ENCODE data around the gene CLBA1.

DNA sequence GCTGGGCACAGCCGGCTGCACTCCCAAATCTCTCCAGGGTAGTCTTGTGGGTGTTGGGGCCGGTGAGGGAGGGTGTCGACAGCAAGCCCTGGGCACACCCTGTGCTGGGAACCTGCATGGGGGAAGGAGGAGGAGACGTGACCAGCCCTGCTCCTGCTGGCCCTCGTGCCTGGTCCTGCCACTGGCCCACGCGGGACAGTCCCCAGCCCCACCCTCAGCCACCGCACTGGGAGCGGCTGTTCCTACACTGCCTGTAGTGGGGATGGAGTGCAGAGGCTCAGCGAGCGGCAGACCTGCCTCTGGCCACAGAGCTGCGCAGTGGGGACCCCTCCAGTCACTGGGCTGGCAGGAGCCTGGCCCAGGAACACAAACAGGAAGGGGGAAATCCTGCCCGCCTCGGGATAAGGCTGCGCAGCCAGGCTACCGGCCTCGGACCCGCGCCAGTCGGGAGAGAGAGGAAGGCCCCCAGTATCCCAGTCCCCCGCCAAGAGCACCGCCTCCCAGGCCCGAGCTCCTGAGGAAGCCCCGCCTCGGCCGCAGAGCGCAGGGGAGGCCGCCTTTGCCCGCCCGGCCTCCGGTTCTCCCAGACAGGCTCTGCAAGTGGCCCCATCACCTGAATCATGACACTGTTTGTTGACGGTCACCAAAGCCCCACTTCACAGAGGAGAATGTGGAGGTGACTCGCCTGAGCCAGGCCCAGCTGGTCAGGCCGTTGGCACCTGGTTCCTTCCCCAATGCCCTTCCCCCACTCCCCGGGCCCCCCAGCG lies 18.0 kb upstream of the CLBA1 start:
- TF ChIP-seq, protein P1, sequence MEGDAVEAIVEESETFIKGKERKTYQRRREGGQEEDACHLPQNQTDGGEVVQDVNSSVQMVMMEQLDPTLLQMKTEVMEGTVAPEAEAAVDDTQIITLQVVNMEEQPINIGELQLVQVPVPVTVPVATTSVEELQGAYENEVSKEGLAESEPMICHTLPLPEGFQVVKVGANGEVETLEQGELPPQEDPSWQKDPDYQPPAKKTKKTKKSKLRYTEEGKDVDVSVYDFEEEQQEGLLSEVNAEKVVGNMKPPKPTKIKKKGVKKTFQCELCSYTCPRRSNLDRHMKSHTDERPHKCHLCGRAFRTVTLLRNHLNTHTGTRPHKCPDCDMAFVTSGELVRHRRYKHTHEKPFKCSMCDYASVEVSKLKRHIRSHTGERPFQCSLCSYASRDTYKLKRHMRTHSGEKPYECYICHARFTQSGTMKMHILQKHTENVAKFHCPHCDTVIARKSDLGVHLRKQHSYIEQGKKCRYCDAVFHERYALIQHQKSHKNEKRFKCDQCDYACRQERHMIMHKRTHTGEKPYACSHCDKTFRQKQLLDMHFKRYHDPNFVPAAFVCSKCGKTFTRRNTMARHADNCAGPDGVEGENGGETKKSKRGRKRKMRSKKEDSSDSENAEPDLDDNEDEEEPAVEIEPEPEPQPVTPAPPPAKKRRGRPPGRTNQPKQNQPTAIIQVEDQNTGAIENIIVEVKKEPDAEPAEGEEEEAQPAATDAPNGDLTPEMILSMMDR (IDR thresholded peaks at IDR 0.05): no peak
- TF ChIP-seq POLR2A (IDR thresholded peaks at IDR 0.05): no peak
